Fibroblast of peridontal ligament (primary cell): Measurements from ENCODE around the gene ADM.

ENCODE experiments used
- DNase-seq: peaks from one replicate; pipeline ENCODE4 v3.0.0-alpha.2; 2010; ENCODE audit errors: extremely low read depth

ADM gene

GRCh38 chr11:10328314-10329098 is 23.6 kb downstream of the ADM start:
- DNase-seq, result peak; percentile 40

- no peak for DNase-seq
Measured at GRCh38 chr11:10329356-10329755, 24.5 kb downstream of the ADM start.

- DNase-seq, result peak; percentile 88
Measured at GRCh38 chr11:10329935-10330334, 25.1 kb downstream of the ADM start.

- no peak for DNase-seq
Measured at GRCh38 chr11:10331548-10332289, 26.8 kb downstream of the ADM start.

- no peak for DNase-seq
Measured at GRCh38 chr11:10333490-10333889, 28.6 kb downstream of the ADM start.

- no peak for DNase-seq
Measured at GRCh38 chr11:10338287-10338686, 33.4 kb downstream of the ADM start.

- peak; percentile 84 for DNase-seq
Measured at GRCh38 chr11:10348650-10349280, 43.9 kb downstream of the ADM start.

GRCh38 chr11:10349281-10349665 is 44.4 kb downstream of the ADM start:
- no peak for DNase-seq

- no peak for DNase-seq
Measured at GRCh38 chr11:10349806-10350205, 44.9 kb downstream of the ADM start.

- DNase-seq, result peak; percentile 55
Measured at GRCh38 chr11:10350334-10350733, 45.5 kb downstream of the ADM start.

- DNase-seq, result no peak
Measured at GRCh38 chr11:10351435-10351764, 46.5 kb downstream of the ADM start.

- peak; percentile 68 for DNase-seq
Measured at GRCh38 chr11:10351765-10352641, 47.1 kb downstream of the ADM start.

GRCh38 chr11:10352921-10353550 is 48.2 kb downstream of the ADM start:
- no peak for DNase-seq

- DNase-seq, result peak; percentile 41
Measured at GRCh38 chr11:10354389-10354788, 49.5 kb downstream of the ADM start.

GRCh38 chr11:10355257-10355661 is 50.4 kb downstream of the ADM start:
- DNase-seq, result peak; percentile 48

GRCh38 chr11:10356161-10356560 is 51.3 kb downstream of the ADM start:
- no peak for DNase-seq
